Thoracic aorta endothelial cell (primary cell): ENCODE measurements around the gene NMBR. TPM values are rescaled to one million over a fixed set of nuclear protein-coding genes. Genes with fewer than 3 reads are reported as not detected.

ENCODE experiments used
- total RNA-seq: library from RNA; depleted of rRNA; stranded (reverse); fragments of >200 nt; gene quantifications from 2 replicates; pipeline ENCODE4 v1.2.3, GENCODE V29; 2012

Gene NMBR
- not detected in 2 replicates for total RNA-seq

DNA sequence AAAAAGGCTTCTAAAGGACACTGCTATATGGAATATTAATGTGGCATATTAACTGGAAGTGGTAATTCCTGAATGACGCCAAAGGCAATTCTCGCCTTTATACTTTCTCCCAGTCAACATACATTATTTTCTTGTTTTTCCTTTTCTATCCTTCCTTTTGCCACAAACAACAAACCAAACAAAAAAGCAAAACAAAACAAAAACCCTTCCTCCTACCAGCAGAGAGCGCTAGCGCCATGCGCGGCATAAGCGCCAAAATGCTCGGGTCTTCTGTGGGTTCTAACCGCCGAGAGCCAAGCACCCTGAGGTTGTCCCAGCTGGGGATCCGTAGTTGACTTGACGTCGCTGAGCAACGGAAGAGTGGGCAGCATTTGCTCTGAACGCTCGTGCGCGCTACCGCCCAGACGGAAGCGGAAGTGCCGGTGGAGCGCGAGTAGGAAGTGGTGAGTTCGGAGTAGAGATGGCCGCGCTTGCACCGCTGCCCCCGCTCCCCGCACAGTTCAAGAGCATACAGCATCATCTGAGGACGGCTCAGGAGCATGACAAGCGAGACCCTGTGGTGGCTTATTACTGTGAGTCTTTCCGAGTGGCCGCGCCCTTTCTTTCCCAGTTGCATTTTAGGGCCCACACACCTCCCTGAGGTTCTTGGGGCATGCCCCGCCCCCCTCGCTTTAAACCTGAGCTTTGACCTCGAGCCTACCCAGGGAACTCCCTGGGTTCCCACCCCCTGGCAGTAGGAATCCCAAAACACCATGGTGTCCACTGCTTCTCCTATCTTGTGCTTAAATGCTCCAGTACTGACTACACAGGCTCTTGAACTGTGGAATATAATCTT is at the start of gene NMBR, which contains the start of gene VTA1:
TSS of gene NMBR (minus strand) at position 295 of the 835 bp plus-strand sequence. CDS start 58,464 bp downstream, outside the sequence.
TSS of gene VTA1 (plus strand) at position 436 of the 835 bp plus-strand sequence. CDS start at position 461, 25 bp downstream.

DNA sequence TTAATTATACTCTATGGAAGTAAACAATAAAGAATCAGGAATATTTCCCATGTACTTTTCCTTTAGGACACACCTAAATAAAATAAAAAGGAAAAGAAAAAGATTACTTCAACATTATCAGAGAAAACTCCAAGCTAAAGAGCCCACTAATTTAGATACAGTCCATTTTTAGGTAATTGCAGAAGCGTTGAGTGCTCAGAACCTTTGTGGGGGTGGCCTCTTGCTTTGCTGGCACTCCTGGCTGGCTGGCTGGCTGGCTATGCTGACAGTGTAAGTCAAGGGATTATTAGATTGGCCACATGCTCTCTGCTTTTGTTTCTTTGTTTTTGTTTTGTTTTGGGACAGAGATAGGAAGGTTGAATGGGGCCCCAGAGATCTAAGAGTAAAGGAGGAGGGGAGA is 14.3 kb downstream of the NMBR start, which contains the start of gene GJE1:
TSS of gene GJE1 (plus strand) at position 301 of the 400 bp plus-strand sequence. CDS start 234 bp downstream, outside the sequence.

Other genes with a start within 250 kb of the NMBR start
- gene GJE1, start 14.2 kb downstream of the NMBR start, total RNA-seq: not detected in 2 replicates
- 87.2 and 107 TPM in 2 replicates for gene VTA1, start 141 bp upstream of the NMBR start, total RNA-seq
- 12.2 and 37.5 TPM in 2 replicates for gene ADGRG6, start 154.9 kb upstream of the NMBR start, total RNA-seq